ENCODE data around the gene CARMIL1.

Gene CARMIL1

GRCh38 chr6:25665455-25665854, 386.3 kb downstream of the CARMIL1 start:
- TF ChIP-seq CTCF (IDR thresholded peaks at IDR 0.05), result no peak
- Histone ChIP-seq H3K9me3 (no peaks in the 10 kb centered on the region), H3K27me3 (peaks cover 27% of the 10 kb centered on the region), H3K36me3 (no peaks in the 10 kb centered on the region), H3K4me3 (ENCODE audit: low read depth in 1 of 2, low read length in 1 of 2) (no peak overlapping the region), H3K27ac (no peak overlapping the region), H3K4me1 (ENCODE audit: control insufficient read depth in 1 of 2, insufficient read depth in 1 of 2, low read depth in 1 of 2, low read length in 1 of 2) (no peaks in the 10 kb centered on the region)

GRCh38 chr6:25669413-25669812, 390.2 kb downstream of the CARMIL1 start:
- H3K9me3 ChIP-seq, result no peaks in the 10 kb centered on the region
- H3K4me1 ChIP-seq (ENCODE audit: control insufficient read depth in 1 of 2, insufficient read depth in 1 of 2, low read depth in 1 of 2, low read length in 1 of 2), result no peaks in the 10 kb centered on the region
- H3K27ac ChIP-seq, result no peak overlapping the region
- H3K27me3 ChIP-seq, result peaks cover 8% of the 10 kb centered on the region
- TF ChIP-seq CTCF (IDR thresholded peaks at IDR 0.05), result no peak
- no peak overlapping the region for H3K4me3 ChIP-seq (ENCODE audit: low read depth in 1 of 2, low read length in 1 of 2)
- H3K36me3 ChIP-seq, result no peaks in the 10 kb centered on the region

Measured in neutrophil (primary cell).